HepG2 (cell line): ENCODE data around the gene ANG. TPM values are rescaled to one million over a fixed set of nuclear protein-coding genes. Genes with fewer than 3 reads are reported as not detected.

Experiments used
- CBX5 ChIP-seq: sonication (generic); formaldehyde crosslinking; IDR thresholded peaks from 2 replicates; pipeline ENCODE4 v1.4.0; 2020; ENCODE audit warnings: missing genetic modification reagents, borderline replicate concordance
- ELF1 ChIP-seq: sonication (generic); formaldehyde crosslinking; IDR thresholded peaks from 2 replicates; pipeline ENCODE4 v1.4.0; 2020; ENCODE audit warnings: missing genetic modification reagents
- EZH2 ChIP-seq: conservative IDR thresholded peaks from 2 replicates; pipeline ENCODE4 v1.6.1; 2012; ENCODE audit warnings: mild to moderate bottlenecking, low read depth, low read length, moderate library complexity
- IKZF4 ChIP-seq: sonication (generic); formaldehyde crosslinking; IDR thresholded peaks from 2 replicates; pipeline ENCODE4 v1.5.1; 2020; ENCODE audit warnings: borderline replicate concordance, mild to moderate bottlenecking, low read depth, missing genetic modification reagents; ENCODE audit errors: not compliant biosample characterization
- KDM4B ChIP-seq: sonication (generic); formaldehyde crosslinking; IDR thresholded peaks from 2 replicates; pipeline ENCODE4 v1.4.0; 2020; ENCODE audit warnings: missing genetic modification reagents
- KDM6A ChIP-seq: IDR thresholded peaks from 2 replicates; pipeline ENCODE4 v1.6.1; 2016; ENCODE audit warnings: low read depth
- KLF16 ChIP-seq, 2 experiments: sonication (generic) in 1 of 2; formaldehyde crosslinking in 1 of 2; IDR thresholded peaks; 2 replicates each; pipeline versions ENCODE4 v1.6.1 to v1.8.0; 2016 to 2023; ENCODE audit warnings: missing genetic modification reagents in 2 of 2, missing compliant biosample characterization in 1 of 2
- NBN ChIP-seq: fragments of 450-650 bp; conservative IDR thresholded peaks from 2 replicates; pipeline ENCODE4 v1.6.1; 2017
- NFKB2 ChIP-seq: sonication (generic); formaldehyde crosslinking; IDR thresholded peaks from 2 replicates; pipeline ENCODE4 v1.4.0; 2020; ENCODE audit warnings: missing genetic modification reagents, borderline replicate concordance
- NONO ChIP-seq, 2 experiments: fragments of 450-650 bp in 1 of 2; sonication (generic) in 1 of 2; formaldehyde crosslinking in 1 of 2; IDR thresholded peaks in 1 of 2; conservative IDR thresholded peaks in 1 of 2; 2 replicates each; pipeline versions ENCODE4 v1.6.1 to v1.8.0; 2017 to 2022; ENCODE audit warnings: mild to moderate bottlenecking in 1 of 2, missing genetic modification reagents in 1 of 2, moderate library complexity in 1 of 2
- PRMT3 ChIP-seq: sonication (generic); formaldehyde crosslinking; IDR thresholded peaks from 2 replicates; pipeline ENCODE4 v1.8.1; 2022; ENCODE audit warnings: low read depth, mild to moderate bottlenecking, moderate library complexity, missing genetic modification reagents, borderline replicate concordance
- RFX3 ChIP-seq: IDR thresholded peaks from 2 replicates; pipeline ENCODE4 v1.6.1; 2016; ENCODE audit warnings: missing biosample characterization, missing genetic modification reagents
- SCMH1 ChIP-seq: sonication (generic); formaldehyde crosslinking; IDR thresholded peaks from 2 replicates; pipeline ENCODE4 v1.9.0; 2021; ENCODE audit warnings: missing genetic modification reagents, mild to moderate bottlenecking, borderline replicate concordance
- THAP11 ChIP-seq: IDR thresholded peaks from 2 replicates; pipeline ENCODE4 v1.6.1; 2016; ENCODE audit warnings: missing biosample characterization, missing genetic modification reagents
- ZFX ChIP-seq: sonication (generic); formaldehyde crosslinking; IDR thresholded peaks from 2 replicates; pipeline ENCODE4 v1.4.0; 2020; ENCODE audit warnings: mild to moderate bottlenecking, low read depth, missing genetic modification reagents, moderate library complexity
- ZNF710 ChIP-seq: sonication (generic); formaldehyde crosslinking; IDR thresholded peaks from 2 replicates; pipeline ENCODE4 v1.5.0; 2020; ENCODE audit warnings: mild to moderate bottlenecking, missing genetic modification reagents, borderline replicate concordance
- polyA plus RNA-seq, 8 experiments: library from polyadenylated mRNA; depleted of rRNA in 3 of 8; stranded (reverse) in 7 of 8; unstranded in 1 of 8; fragments of >200 nt; fragmentation: Illumina TruSeq in 4 of 8; extraction: Trizol in 4 of 8; gene quantifications; 2 replicates each; pipeline versions ENCODE4 v1.2.1 to v1.2.3, GENCODE V29; 2011 to 2016; ENCODE audit warnings: low read depth in 4 of 8, missing spikeins in 1 of 8, mixed read lengths in 1 of 8; ENCODE audit not compliant: insufficient read depth in 1 of 8
- total RNA-seq, 5 experiments: library from RNA; depleted of rRNA; stranded (reverse); fragments of >200 nt; fragmentation: Illumina TruSeq; extraction: Trizol; gene quantifications; 2 replicates each; pipeline ENCODE4 v1.2.3, GENCODE V29; 2016; ENCODE audit warnings: low read depth in 1 of 5
- TF ChIP-seq, protein P1 (sequence below): sonication (generic); formaldehyde crosslinking; conservative IDR thresholded peaks from 2 replicates; pipeline ENCODE4 v1.4.0; 2020; ENCODE audit warnings: mild to moderate bottlenecking, missing genetic modification reagents, moderate library complexity
- TF ChIP-seq, protein P2 (sequence below): sonication (generic); formaldehyde crosslinking; IDR thresholded peaks from 2 replicates; pipeline ENCODE4 v1.5.0; 2020; ENCODE audit warnings: missing genetic modification reagents
- TF ChIP-seq, protein P3 (sequence below): sonication (generic); formaldehyde crosslinking; IDR thresholded peaks from 2 replicates; pipeline ENCODE4 v1.4.0; 2020; ENCODE audit warnings: mild to moderate bottlenecking, missing genetic modification reagents

ANG gene
- total and polyA plus RNA-seq, 2 of the 13 experiments (the other 11 are each of a cell fraction or from before 2014, with no cell fraction given) = 83.6 to 401 TPM

DNA sequence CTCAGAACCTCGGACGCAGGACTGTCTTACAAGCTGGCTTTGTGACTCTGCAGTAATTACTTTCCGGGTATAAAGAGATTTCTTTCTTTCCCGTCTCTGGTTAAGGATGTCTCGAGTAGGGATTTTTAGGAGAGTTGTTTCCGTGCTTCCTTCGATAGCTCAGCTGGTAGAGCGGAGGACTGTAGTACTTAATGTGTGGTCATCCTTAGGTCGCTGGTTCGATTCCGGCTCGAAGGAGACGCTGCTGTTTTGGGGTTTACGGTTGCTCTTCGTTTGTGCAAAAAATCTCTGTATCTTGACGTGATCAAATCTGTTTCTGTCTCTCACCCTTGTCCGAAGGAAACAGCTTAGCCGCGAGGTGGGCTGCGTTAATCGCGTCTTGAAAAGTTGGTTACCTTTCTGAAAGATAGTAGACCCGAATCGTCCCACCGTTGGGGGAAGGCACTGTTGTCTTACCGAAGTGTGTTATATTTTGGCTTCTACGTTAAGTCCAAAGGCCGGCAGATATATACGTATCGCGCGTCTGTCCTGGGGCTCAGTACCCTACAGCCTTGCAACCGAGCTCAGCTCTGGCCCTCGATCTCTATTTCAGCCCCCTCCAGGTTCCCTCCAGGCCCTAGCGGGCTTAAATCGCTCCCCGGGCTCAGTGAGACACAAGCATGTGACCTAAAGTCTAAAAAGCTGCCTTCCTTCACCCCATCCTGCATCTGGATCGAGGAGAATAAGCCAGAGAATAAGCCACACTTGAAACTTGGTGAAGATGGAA lies 5.3 kb upstream of the ANG start (continued):
- TF ChIP-seq, protein P1, sequence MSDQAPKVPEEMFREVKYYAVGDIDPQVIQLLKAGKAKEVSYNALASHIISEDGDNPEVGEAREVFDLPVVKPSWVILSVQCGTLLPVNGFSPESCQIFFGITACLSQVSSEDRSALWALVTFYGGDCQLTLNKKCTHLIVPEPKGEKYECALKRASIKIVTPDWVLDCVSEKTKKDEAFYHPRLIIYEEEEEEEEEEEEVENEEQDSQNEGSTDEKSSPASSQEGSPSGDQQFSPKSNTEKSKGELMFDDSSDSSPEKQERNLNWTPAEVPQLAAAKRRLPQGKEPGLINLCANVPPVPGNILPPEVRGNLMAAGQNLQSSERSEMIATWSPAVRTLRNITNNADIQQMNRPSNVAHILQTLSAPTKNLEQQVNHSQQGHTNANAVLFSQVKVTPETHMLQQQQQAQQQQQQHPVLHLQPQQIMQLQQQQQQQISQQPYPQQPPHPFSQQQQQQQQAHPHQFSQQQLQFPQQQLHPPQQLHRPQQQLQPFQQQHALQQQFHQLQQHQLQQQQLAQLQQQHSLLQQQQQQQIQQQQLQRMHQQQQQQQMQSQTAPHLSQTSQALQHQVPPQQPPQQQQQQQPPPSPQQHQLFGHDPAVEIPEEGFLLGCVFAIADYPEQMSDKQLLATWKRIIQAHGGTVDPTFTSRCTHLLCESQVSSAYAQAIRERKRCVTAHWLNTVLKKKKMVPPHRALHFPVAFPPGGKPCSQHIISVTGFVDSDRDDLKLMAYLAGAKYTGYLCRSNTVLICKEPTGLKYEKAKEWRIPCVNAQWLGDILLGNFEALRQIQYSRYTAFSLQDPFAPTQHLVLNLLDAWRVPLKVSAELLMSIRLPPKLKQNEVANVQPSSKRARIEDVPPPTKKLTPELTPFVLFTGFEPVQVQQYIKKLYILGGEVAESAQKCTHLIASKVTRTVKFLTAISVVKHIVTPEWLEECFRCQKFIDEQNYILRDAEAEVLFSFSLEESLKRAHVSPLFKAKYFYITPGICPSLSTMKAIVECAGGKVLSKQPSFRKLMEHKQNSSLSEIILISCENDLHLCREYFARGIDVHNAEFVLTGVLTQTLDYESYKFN = peak; percentile 29; the same call in 1 of the 2 replicates
- TF ChIP-seq IKZF4 (CRISPR knock-in tag) (no peak), NFKB2 (CRISPR knock-in tag) (no peak), ZFX (CRISPR knock-in tag) (no peak), NBN (no peak), SCMH1 (CRISPR knock-in tag) (no peak), KDM4B (CRISPR knock-in tag) (no peak; the same call in 1 of the 2 replicates), NONO (IDR thresholded peaks at IDR 0.05) (no peak), NONO (CRISPR knock-in tag; conservative IDR thresholded peaks at IDR 0.05) (0 out of 2 replicates have a peak, but pooled peaks have one; percentile 3), CBX5 (CRISPR knock-in tag) (peak; percentile 49; the same call in 1 of the 2 replicates), KLF16 (CRISPR knock-in tag; IDR thresholded peaks at IDR 0.05) (no peak; a peak in 1 of 4 replicates), RFX3 (CRISPR knock-in tag) (no peak; the same call in 1 of the 2 replicates), ELF1 (CRISPR knock-in tag) (no peak), ZNF710 (CRISPR knock-in tag) (peak; percentile 70; the same call in 1 of the 2 replicates), PRMT3 (CRISPR knock-in tag) (peak; percentile 74; the same call in 1 of the 2 replicates), KDM6A (CRISPR knock-in tag) (no peak), THAP11 (CRISPR knock-in tag) (no peak), EZH2 (no peak)
- TF ChIP-seq, protein P2, sequence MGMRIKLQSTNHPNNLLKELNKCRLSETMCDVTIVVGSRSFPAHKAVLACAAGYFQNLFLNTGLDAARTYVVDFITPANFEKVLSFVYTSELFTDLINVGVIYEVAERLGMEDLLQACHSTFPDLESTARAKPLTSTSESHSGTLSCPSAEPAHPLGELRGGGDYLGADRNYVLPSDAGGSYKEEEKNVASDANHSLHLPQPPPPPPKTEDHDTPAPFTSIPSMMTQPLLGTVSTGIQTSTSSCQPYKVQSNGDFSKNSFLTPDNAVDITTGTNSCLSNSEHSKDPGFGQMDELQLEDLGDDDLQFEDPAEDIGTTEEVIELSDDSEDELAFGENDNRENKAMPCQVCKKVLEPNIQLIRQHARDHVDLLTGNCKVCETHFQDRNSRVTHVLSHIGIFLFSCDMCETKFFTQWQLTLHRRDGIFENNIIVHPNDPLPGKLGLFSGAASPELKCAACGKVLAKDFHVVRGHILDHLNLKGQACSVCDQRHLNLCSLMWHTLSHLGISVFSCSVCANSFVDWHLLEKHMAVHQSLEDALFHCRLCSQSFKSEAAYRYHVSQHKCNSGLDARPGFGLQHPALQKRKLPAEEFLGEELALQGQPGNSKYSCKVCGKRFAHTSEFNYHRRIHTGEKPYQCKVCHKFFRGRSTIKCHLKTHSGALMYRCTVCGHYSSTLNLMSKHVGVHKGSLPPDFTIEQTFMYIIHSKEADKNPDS = 0 out of 2 replicates have a peak, but pooled peaks have one; percentile 39
- TF ChIP-seq, protein P3, sequence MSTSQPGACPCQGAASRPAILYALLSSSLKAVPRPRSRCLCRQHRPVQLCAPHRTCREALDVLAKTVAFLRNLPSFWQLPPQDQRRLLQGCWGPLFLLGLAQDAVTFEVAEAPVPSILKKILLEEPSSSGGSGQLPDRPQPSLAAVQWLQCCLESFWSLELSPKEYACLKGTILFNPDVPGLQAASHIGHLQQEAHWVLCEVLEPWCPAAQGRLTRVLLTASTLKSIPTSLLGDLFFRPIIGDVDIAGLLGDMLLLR = peak; percentile 59; the same call in 1 of the 2 replicates
